Astrocyte (in vitro differentiated cells and primary cell): ENCODE measurements around the gene PEMT. TPM values are rescaled to one million over a fixed set of nuclear protein-coding genes. Genes with fewer than 3 reads are reported as not detected.

Experiments
- DNase-seq: peaks from one replicate; pipeline ENCODE4 v3.0.0-alpha.2; 2010; ENCODE audit warnings: low read depth
- FAIRE-seq: peaks from 2 replicates; lab custom pipeline; 2011; peaks lifted over from hg19 to GRCh38; lab: Jason Lieb, UNC
- H2AFZ ChIP-seq: 2 replicates; pipeline ENCODE4 v1.6.0; 2012; ENCODE audit warnings: low read depth, low read length, inconsistent platforms
- H3K27ac ChIP-seq: 2 replicates; pipeline ENCODE4 v1.5.1; 2011; ENCODE audit warnings: low read depth, low read length, inconsistent platforms
- H3K27me3 ChIP-seq: 2 replicates; pipeline ENCODE4 v1.6.0; 2011; ENCODE audit warnings: low read length, inconsistent platforms; ENCODE audit not compliant: insufficient read depth
- H3K36me3 ChIP-seq: 2 replicates; pipeline ENCODE4 v1.5.1; 2011; ENCODE audit warnings: low read length, inconsistent platforms; ENCODE audit not compliant: insufficient read depth
- H3K4me1 ChIP-seq: 2 replicates; pipeline ENCODE4 v1.5.1; 2011; ENCODE audit warnings: low read length, inconsistent platforms; ENCODE audit not compliant: insufficient read depth
- H3K4me2 ChIP-seq: 2 replicates; pipeline ENCODE4 v1.6.0; 2012; ENCODE audit warnings: low read length, inconsistent platforms
- H3K4me3 ChIP-seq: 2 replicates; pipeline ENCODE4 v1.5.1; 2011; ENCODE audit warnings: low read depth, mild to moderate bottlenecking, low read length, inconsistent platforms; ENCODE audit not compliant: insufficient read depth
- H3K79me2 ChIP-seq: 2 replicates; pipeline ENCODE4 v1.6.0; 2012; ENCODE audit warnings: mild to moderate bottlenecking, low read length, inconsistent platforms; ENCODE audit not compliant: insufficient read depth
- H3K9ac ChIP-seq: 2 replicates; pipeline ENCODE4 v1.6.0; 2012; ENCODE audit warnings: mild to moderate bottlenecking, low read length, inconsistent platforms
- H3K9me3 ChIP-seq: 2 replicates; pipeline ENCODE4 v1.5.1; 2012; ENCODE audit warnings: low read depth, mild to moderate bottlenecking, low read length, inconsistent platforms; ENCODE audit not compliant: insufficient read depth
- H4K20me1 ChIP-seq: 2 replicates; pipeline ENCODE4 v1.6.0; 2012; ENCODE audit warnings: low read length, inconsistent platforms; ENCODE audit not compliant: insufficient read depth
- H3K27ac Mint-ChIP-seq: one replicate; pipeline ENCODE4 v1.8.0; 2021; ENCODE audit warnings: mild to moderate bottlenecking, mixed read lengths; ENCODE audit not compliant: unreplicated experiment
- H3K27me3 Mint-ChIP-seq: one replicate; pipeline ENCODE4 v1.8.0; 2021; ENCODE audit warnings: low read depth, mixed read lengths; ENCODE audit not compliant: unreplicated experiment
- H3K36me3 Mint-ChIP-seq: one replicate; pipeline ENCODE4 v1.8.0; 2021; ENCODE audit warnings: low read depth, mixed read lengths; ENCODE audit not compliant: unreplicated experiment
- H3K4me1 Mint-ChIP-seq: one replicate; pipeline ENCODE4 v1.8.0; 2021; ENCODE audit warnings: low read depth, mixed read lengths; ENCODE audit not compliant: unreplicated experiment
- H3K4me3 Mint-ChIP-seq: one replicate; pipeline ENCODE4 v1.8.0; 2021; ENCODE audit warnings: mild to moderate bottlenecking, moderate library complexity, mixed read lengths; ENCODE audit not compliant: unreplicated experiment
- H3K9me3 Mint-ChIP-seq: one replicate; pipeline ENCODE4 v1.8.0; 2021; ENCODE audit warnings: mild to moderate bottlenecking, mixed read lengths; ENCODE audit not compliant: unreplicated experiment
- EZH2 ChIP-seq: IDR thresholded peaks from 2 replicates; pipeline ENCODE4 v1.6.1; 2012; ENCODE audit warnings: mild to moderate bottlenecking, low read length, inconsistent platforms; ENCODE audit not compliant: insufficient read depth
- total RNA-seq: library from RNA; stranded (reverse); gene quantifications from 2 replicates; pipeline ENCODE4 v1.2.1, GENCODE V29; 2021
- TF ChIP-seq, protein P1 (sequence below): IDR thresholded peaks from 2 replicates; pipeline ENCODE4 v1.5.1; 2011; ENCODE audit warnings: low read depth, mild to moderate bottlenecking, inconsistent platforms, low read length, moderate library complexity; ENCODE audit not compliant: insufficient read depth

PEMT gene
- total RNA-seq, 1 donor from 2014 or later, result 19.5 TPM

DNA sequence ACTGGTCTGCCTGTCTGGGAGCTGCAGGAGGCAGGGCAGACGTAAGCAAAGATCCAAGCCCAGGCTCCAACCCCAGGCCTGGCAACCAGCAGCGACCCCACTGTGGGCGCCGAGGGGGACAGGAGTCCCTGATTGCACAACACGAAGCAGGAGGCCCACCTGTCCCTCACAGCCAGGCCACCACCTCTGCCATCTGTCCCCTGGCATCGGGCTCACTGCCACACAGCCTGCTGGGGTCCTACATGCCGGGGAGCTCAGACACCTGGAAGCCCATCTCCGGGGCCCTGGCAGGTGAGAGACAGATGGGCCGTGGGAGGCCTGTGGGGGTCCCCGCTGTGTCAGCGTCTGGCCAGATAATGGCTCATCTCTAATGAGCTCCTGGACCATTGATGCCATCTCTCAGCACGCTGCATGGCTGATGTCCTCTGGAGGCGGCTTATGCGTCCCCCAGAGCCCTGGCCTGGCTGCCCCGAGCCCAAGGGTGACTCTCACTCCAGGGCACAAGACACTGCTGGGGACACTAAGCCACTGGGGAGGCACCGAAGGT is 84.0 kb downstream of the PEMT start:
- FAIRE-seq (no peak), DNase-seq (no peak)
- Mint-ChIP-seq H3K4me3 (no peak overlapping the region), H3K27me3 (peaks cover 24% of the 10 kb centered on the region), H3K36me3 (peaks cover 8% of the 10 kb centered on the region), H3K9me3 (no peaks in the 10 kb centered on the region), H3K27ac (no peak overlapping the region), H3K4me1 (peaks cover 5% of the 10 kb centered on the region)
- no peak overlapping the region for H2AFZ ChIP-seq
- H3K27me3 ChIP-seq, result no peaks in the 10 kb centered on the region
- H4K20me1 ChIP-seq, result peaks cover 33% of the 10 kb centered on the region
- H3K9ac ChIP-seq, result no peak overlapping the region
- H3K9me3 ChIP-seq, result no peaks in the 10 kb centered on the region
- H3K4me1 ChIP-seq, result peaks cover 9% of the 10 kb centered on the region
- H3K4me3 ChIP-seq, result no peak overlapping the region
- no peak overlapping the region for H3K27ac ChIP-seq
- no peak overlapping the region for H3K4me2 ChIP-seq
- no peaks in the 10 kb centered on the region for H3K36me3 ChIP-seq
- no peaks in the 10 kb centered on the region for H3K79me2 ChIP-seq
- no peak for TF ChIP-seq EZH2
- TF ChIP-seq, protein P1, sequence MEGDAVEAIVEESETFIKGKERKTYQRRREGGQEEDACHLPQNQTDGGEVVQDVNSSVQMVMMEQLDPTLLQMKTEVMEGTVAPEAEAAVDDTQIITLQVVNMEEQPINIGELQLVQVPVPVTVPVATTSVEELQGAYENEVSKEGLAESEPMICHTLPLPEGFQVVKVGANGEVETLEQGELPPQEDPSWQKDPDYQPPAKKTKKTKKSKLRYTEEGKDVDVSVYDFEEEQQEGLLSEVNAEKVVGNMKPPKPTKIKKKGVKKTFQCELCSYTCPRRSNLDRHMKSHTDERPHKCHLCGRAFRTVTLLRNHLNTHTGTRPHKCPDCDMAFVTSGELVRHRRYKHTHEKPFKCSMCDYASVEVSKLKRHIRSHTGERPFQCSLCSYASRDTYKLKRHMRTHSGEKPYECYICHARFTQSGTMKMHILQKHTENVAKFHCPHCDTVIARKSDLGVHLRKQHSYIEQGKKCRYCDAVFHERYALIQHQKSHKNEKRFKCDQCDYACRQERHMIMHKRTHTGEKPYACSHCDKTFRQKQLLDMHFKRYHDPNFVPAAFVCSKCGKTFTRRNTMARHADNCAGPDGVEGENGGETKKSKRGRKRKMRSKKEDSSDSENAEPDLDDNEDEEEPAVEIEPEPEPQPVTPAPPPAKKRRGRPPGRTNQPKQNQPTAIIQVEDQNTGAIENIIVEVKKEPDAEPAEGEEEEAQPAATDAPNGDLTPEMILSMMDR, result no peak

DNA sequence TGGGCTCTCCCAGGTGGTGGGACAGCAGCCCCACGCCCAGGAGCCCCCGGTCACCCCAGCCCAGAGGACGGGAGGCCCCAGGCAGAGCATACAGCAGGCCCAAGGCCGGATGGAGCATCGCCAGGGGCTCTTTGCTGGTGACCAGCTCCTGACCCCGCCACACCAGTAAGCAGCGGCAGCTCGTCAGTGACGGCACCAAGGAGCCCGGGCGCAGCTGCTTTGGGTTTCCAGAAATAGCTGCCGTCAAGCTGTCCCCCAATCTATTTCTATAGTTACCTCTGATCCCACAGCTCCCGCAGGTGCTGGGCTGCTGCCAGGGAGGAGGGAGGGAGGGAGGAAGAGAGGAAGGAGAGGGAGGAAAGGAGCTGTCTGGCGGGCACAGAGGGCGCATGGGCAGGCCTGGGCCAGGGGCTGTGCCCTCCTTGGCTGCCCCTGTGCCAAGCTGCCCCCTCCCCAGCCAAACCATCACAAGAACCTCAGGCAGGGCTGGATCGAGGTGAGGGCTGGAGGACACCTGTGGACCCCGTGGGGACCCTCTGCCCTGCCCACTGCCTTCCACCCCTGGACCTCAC is 84.5 kb downstream of the PEMT start:
- H2AFZ ChIP-seq, result no peak overlapping the region
- no peak overlapping the region for H3K4me3 Mint-ChIP-seq
- H3K4me2 ChIP-seq, result no peak overlapping the region
- H3K27ac ChIP-seq, result no peak overlapping the region
- H3K9ac ChIP-seq, result no peak overlapping the region
- H3K4me3 ChIP-seq, result no peak overlapping the region
- DNase-seq, result no peak
- FAIRE-seq, result no peak
- no peak overlapping the region for H3K27ac Mint-ChIP-seq
- H3K36me3 Mint-ChIP-seq, result peaks cover 8% of the 10 kb centered on the region
- peaks cover 28% of the 10 kb centered on the region for H3K27me3 Mint-ChIP-seq
- TF ChIP-seq EZH2, result no peak
- TF ChIP-seq, protein P1, result no peak
- H3K9me3 Mint-ChIP-seq, result no peaks in the 10 kb centered on the region
- peaks cover 28% of the 10 kb centered on the region for H4K20me1 ChIP-seq
- peaks cover 3% of the 10 kb centered on the region for H3K4me1 ChIP-seq
- peaks cover 3% of the 10 kb centered on the region for H3K4me1 Mint-ChIP-seq
- no peaks in the 10 kb centered on the region for H3K9me3 ChIP-seq
- no peaks in the 10 kb centered on the region for H3K27me3 ChIP-seq
- H3K79me2 ChIP-seq, result no peaks in the 10 kb centered on the region
- H3K36me3 ChIP-seq, result no peaks in the 10 kb centered on the region

DNA sequence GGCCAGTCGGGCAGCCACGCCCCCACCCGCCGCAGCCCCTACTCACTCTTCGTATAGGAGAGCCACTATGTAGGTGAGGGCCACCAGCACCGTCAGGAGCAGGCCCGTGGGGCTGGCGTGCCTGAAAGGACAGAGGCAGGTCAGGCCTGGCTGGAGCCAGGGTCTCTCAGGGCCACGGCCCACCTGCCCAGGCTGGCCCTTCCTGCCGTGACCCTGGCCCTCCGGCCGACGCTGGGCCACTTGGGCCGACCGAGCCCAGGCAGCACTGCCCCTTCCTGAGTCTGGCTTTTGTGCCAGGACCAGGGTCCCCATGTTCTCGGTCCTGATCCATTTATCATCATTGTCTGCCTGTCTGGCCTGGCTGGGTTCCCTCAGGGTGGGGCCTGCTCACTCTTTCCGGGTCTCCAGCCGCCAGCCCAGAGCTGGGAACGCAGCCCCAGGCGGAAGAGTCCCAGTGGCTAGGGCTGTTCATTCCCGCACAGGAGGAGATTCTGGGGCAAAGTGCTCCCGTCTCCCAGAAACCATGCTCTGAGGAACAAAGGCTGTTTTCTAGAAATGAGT is 85.2 kb downstream of the PEMT start:
- Histone ChIP-seq H3K27ac (no peak overlapping the region), H3K9me3 (no peaks in the 10 kb centered on the region), H3K36me3 (no peaks in the 10 kb centered on the region), H3K4me3 (no peak overlapping the region), H3K9ac (no peak overlapping the region), H3K4me1 (no peaks in the 10 kb centered on the region), H4K20me1 (peaks cover 21% of the 10 kb centered on the region), H3K4me2 (no peak overlapping the region), H2AFZ (no peak overlapping the region), H3K79me2 (no peaks in the 10 kb centered on the region), H3K27me3 (peaks cover under 1% of the 10 kb centered on the region)
- Mint-ChIP-seq H3K9me3 (no peaks in the 10 kb centered on the region), H3K27me3 (peaks cover 35% of the 10 kb centered on the region), H3K4me3 (no peak overlapping the region), H3K36me3 (peaks cover 8% of the 10 kb centered on the region), H3K27ac (no peak overlapping the region), H3K4me1 (no peaks in the 10 kb centered on the region)
- no peak for DNase-seq
- TF ChIP-seq, protein P1, result no peak
- no peak for TF ChIP-seq EZH2
- FAIRE-seq, result no peak
